Measurements from ENCODE around the gene CNN1.

The CNN1 gene

GRCh38 chr19:11534538-11534937 lies 4.1 kb upstream of the CNN1 start:
- Histone ChIP-seq H3K4me1 (ENCODE audit: control insufficient read depth, insufficient read depth, low read length) (peaks cover 8% of the 10 kb centered on the region), H3K4me3 (ENCODE audit: low read length) (no peak overlapping the region), H3K36me3 (ENCODE audit: control insufficient read depth, insufficient read depth, low read length) (no peaks in the 10 kb centered on the region), H3K27me3 (ENCODE audit: control insufficient read depth, insufficient read depth, low read length) (no peaks in the 10 kb centered on the region), H3K9me3 (ENCODE audit: control insufficient read depth, insufficient read depth, low read length) (no peaks in the 10 kb centered on the region), H3K27ac (ENCODE audit: low read length) (no peak overlapping the region)
- no peak for DNase-seq (ENCODE audit: low read depth, low spot score)
- WGBS (ENCODE audit: insufficient coverage, insufficient read length), result no CpG with 5 or more reads among the region's 1 CpG

- Histone ChIP-seq H3K27ac (ENCODE audit: low read length) (no peak overlapping the region), H3K36me3 (ENCODE audit: control insufficient read depth, insufficient read depth, low read length) (no peaks in the 10 kb centered on the region), H3K27me3 (ENCODE audit: control insufficient read depth, insufficient read depth, low read length) (no peaks in the 10 kb centered on the region), H3K4me1 (ENCODE audit: control insufficient read depth, insufficient read depth, low read length) (peaks cover 8% of the 10 kb centered on the region), H3K9me3 (ENCODE audit: control insufficient read depth, insufficient read depth, low read length) (no peaks in the 10 kb centered on the region), H3K4me3 (ENCODE audit: low read length) (no peak overlapping the region)
- no peak for DNase-seq (ENCODE audit: low read depth, low spot score)
- WGBS (ENCODE audit: insufficient coverage, insufficient read length), result no CpG with 5 or more reads among the region's 5 CpGs
Measured at GRCh38 chr19:11534948-11535347, 3.7 kb upstream of the CNN1 start.

- no peaks in the 10 kb centered on the region for H3K36me3 ChIP-seq (ENCODE audit: control insufficient read depth, insufficient read depth, low read length)
- peaks cover 8% of the 10 kb centered on the region for H3K4me1 ChIP-seq (ENCODE audit: control insufficient read depth, insufficient read depth, low read length)
- H3K4me3 ChIP-seq (ENCODE audit: low read length), result peak overlapping the region; percentile 28; the same call in 1 of the 2 replicates
- no peaks in the 10 kb centered on the region for H3K9me3 ChIP-seq (ENCODE audit: control insufficient read depth, insufficient read depth, low read length)
- no peak overlapping the region for H3K27ac ChIP-seq (ENCODE audit: low read length)
- no peak for DNase-seq (ENCODE audit: low read depth, low spot score)
- no peaks in the 10 kb centered on the region for H3K27me3 ChIP-seq (ENCODE audit: control insufficient read depth, insufficient read depth, low read length)
- WGBS (ENCODE audit: insufficient coverage, insufficient read length), result no CpG with 5 or more reads among the region's 54 CpGs
Measured at GRCh38 chr19:11535792-11536595, 2.7 kb upstream of the CNN1 start.

- no CpG with 5 or more reads among the region's 36 CpGs for WGBS (ENCODE audit: insufficient coverage, insufficient read length)
- H3K27ac ChIP-seq (ENCODE audit: low read length), result no peak overlapping the region
- no peak for DNase-seq (ENCODE audit: low read depth, low spot score)
- no peaks in the 10 kb centered on the region for H3K36me3 ChIP-seq (ENCODE audit: control insufficient read depth, insufficient read depth, low read length)
- peaks cover 8% of the 10 kb centered on the region for H3K4me1 ChIP-seq (ENCODE audit: control insufficient read depth, insufficient read depth, low read length)
- no peaks in the 10 kb centered on the region for H3K9me3 ChIP-seq (ENCODE audit: control insufficient read depth, insufficient read depth, low read length)
- peak overlapping the region; percentile 21; the same call in 1 of the 2 replicates for H3K4me3 ChIP-seq (ENCODE audit: low read length)
- no peaks in the 10 kb centered on the region for H3K27me3 ChIP-seq (ENCODE audit: control insufficient read depth, insufficient read depth, low read length)
Measured at GRCh38 chr19:11539495-11540365, 1.1 kb downstream of the CNN1 start.

- Histone ChIP-seq H3K36me3 (ENCODE audit: control insufficient read depth, insufficient read depth, low read length) (no peaks in the 10 kb centered on the region), H3K4me3 (ENCODE audit: low read length) (no peak overlapping the region), H3K27me3 (ENCODE audit: control insufficient read depth, insufficient read depth, low read length) (no peaks in the 10 kb centered on the region), H3K9me3 (ENCODE audit: control insufficient read depth, insufficient read depth, low read length) (no peaks in the 10 kb centered on the region), H3K27ac (ENCODE audit: low read length) (no peak overlapping the region), H3K4me1 (ENCODE audit: control insufficient read depth, insufficient read depth, low read length) (peaks cover 6% of the 10 kb centered on the region)
- no peak for DNase-seq (ENCODE audit: low read depth, low spot score)
- whole genome bisulfite sequencing (ENCODE audit: insufficient coverage, insufficient read length), result no CpG with 5 or more reads among the region's 5 CpGs
Measured at GRCh38 chr19:11540645-11541044, 2.0 kb downstream of the CNN1 start.

GRCh38 chr19:11541238-11541637 lies 2.6 kb downstream of the CNN1 start:
- peaks cover 6% of the 10 kb centered on the region for H3K4me1 ChIP-seq (ENCODE audit: control insufficient read depth, insufficient read depth, low read length)
- no peak overlapping the region for H3K27ac ChIP-seq (ENCODE audit: low read length)
- DNase-seq (ENCODE audit: low read depth, low spot score), result no peak
- no peaks in the 10 kb centered on the region for H3K27me3 ChIP-seq (ENCODE audit: control insufficient read depth, insufficient read depth, low read length)
- no peak overlapping the region for H3K4me3 ChIP-seq (ENCODE audit: low read length)
- no peaks in the 10 kb centered on the region for H3K36me3 ChIP-seq (ENCODE audit: control insufficient read depth, insufficient read depth, low read length)
- WGBS (ENCODE audit: insufficient coverage, insufficient read length), result no CpG with 5 or more reads among the region's 3 CpGs
- no peaks in the 10 kb centered on the region for H3K9me3 ChIP-seq (ENCODE audit: control insufficient read depth, insufficient read depth, low read length)

- H3K4me3 ChIP-seq (ENCODE audit: low read length), result no peak overlapping the region
- no peak overlapping the region for H3K27ac ChIP-seq (ENCODE audit: low read length)
- no peaks in the 10 kb centered on the region for H3K4me1 ChIP-seq (ENCODE audit: control insufficient read depth, insufficient read depth, low read length)
- WGBS (ENCODE audit: insufficient coverage, insufficient read length), result no CpG with 5 or more reads among the region's 14 CpGs
- H3K36me3 ChIP-seq (ENCODE audit: control insufficient read depth, insufficient read depth, low read length), result peaks cover 2% of the 10 kb centered on the region; the same call in 1 of the 2 replicates
- no peaks in the 10 kb centered on the region for H3K9me3 ChIP-seq (ENCODE audit: control insufficient read depth, insufficient read depth, low read length)
- DNase-seq (ENCODE audit: low read depth, low spot score), result no peak
- no peaks in the 10 kb centered on the region for H3K27me3 ChIP-seq (ENCODE audit: control insufficient read depth, insufficient read depth, low read length)
Measured at GRCh38 chr19:11547929-11548700, 9.5 kb downstream of the CNN1 start.

- no peak overlapping the region for H3K4me3 ChIP-seq (ENCODE audit: low read length)
- H3K9me3 ChIP-seq (ENCODE audit: control insufficient read depth, insufficient read depth, low read length), result no peaks in the 10 kb centered on the region
- WGBS (ENCODE audit: insufficient coverage, insufficient read length), result no CpG with 5 or more reads among the region's 24 CpGs
- no peak overlapping the region for H3K27ac ChIP-seq (ENCODE audit: low read length)
- no peaks in the 10 kb centered on the region for H3K4me1 ChIP-seq (ENCODE audit: control insufficient read depth, insufficient read depth, low read length)
- H3K27me3 ChIP-seq (ENCODE audit: control insufficient read depth, insufficient read depth, low read length), result no peaks in the 10 kb centered on the region
- peaks cover 8% of the 10 kb centered on the region for H3K36me3 ChIP-seq (ENCODE audit: control insufficient read depth, insufficient read depth, low read length)
- DNase-seq (ENCODE audit: low read depth, low spot score), result no peak
Measured at GRCh38 chr19:11549386-11549953, 10.8 kb downstream of the CNN1 start.

- Histone ChIP-seq H3K4me1 (ENCODE audit: control insufficient read depth, insufficient read depth, low read length) (no peaks in the 10 kb centered on the region), H3K27ac (ENCODE audit: low read length) (no peak overlapping the region), H3K4me3 (ENCODE audit: low read length) (no peak overlapping the region), H3K9me3 (ENCODE audit: control insufficient read depth, insufficient read depth, low read length) (no peaks in the 10 kb centered on the region), H3K36me3 (ENCODE audit: control insufficient read depth, insufficient read depth, low read length) (peaks cover 8% of the 10 kb centered on the region), H3K27me3 (ENCODE audit: control insufficient read depth, insufficient read depth, low read length) (no peaks in the 10 kb centered on the region)
- no CpG with 5 or more reads among the region's 8 CpGs for WGBS (ENCODE audit: insufficient coverage, insufficient read length)
- DNase-seq (ENCODE audit: low read depth, low spot score), result no peak
Measured at GRCh38 chr19:11550265-11550664, 11.6 kb downstream of the CNN1 start.
